Fibroblast of skin of left quadriceps (primary cell): ENCODE measurements around the gene PPP1R12C.

Source experiments
- DNase-seq, 2 experiments: peaks; one replicate each; pipeline ENCODE4 v3.0.0-alpha.2; 2013; ENCODE audit warnings: low read depth in 2 of 2

Gene PPP1R12C

DNA sequence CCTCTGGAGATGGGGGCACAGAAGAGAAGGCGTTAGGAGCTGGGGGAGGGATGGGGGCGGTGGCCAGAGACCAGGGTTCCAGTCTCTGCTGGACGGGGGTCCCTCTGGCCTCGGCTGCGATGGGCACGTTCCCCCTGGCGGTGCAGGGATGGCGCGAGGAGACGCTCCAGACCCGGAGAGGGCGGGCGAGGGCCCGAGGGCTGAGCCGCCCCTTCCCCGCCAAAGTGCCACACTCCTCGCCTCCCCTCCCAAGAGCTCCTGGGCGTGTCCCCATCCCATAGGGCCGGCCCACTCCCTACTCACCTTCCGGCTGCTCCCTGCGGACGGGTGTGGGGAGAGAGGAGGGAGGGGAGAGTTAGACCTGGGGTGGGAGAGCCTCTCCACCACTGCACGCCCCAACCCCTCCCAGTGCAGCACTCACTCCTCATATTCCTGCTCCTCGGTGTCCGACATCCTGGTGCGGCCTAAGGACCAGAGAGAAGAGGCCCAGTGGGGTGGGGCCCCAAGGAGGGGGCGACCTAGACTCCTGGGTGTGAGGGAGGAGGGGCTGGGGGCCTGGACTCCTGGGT is 29.4 kb upstream of the PPP1R12C start:
- no peak for DNase-seq

- no peak for DNase-seq
Measured at GRCh38 chr19:55146078-55146704, 28.8 kb upstream of the PPP1R12C start.

- DNase-seq = no peak
Measured at GRCh38 chr19:55145232-55145631, 27.8 kb upstream of the PPP1R12C start.

- no peak for DNase-seq
Measured at GRCh38 chr19:55141696-55142095, 24.3 kb upstream of the PPP1R12C start.

GRCh38 chr19:55137915-55138314 is 20.5 kb upstream of the PPP1R12C start:
- no peak for DNase-seq

- DNase-seq = no peak
Measured at GRCh38 chr19:55136399-55137102, 19.1 kb upstream of the PPP1R12C start.

DNA sequence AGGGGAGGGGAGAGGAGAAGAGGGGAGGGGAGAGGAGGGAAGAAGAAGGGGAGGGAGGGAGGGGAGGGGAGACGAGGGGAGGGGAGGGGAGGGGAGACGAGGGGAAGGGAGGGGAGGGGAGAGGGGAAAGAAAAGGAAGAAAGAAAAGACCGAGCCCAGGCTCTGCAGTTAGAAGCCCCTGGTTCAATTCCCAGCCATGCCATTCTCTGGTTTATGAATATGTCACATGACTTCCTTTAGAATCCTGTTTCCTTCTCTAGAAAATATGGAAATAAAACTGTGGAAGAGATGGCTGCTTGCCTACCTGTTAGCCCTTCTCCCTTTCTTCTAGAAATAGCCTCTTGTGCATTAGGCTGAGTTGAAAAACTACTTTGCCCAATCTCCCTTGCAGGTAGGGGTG is 17.3 kb upstream of the PPP1R12C start:
- no peak for DNase-seq

GRCh38 chr19:55133639-55134444 is 16.4 kb upstream of the PPP1R12C start:
- no peak for DNase-seq

GRCh38 chr19:55132453-55133129 is 15.2 kb upstream of the PPP1R12C start:
- DNase-seq = no peak

- DNase-seq = peak; percentile 63 to 64
Measured at GRCh38 chr19:55131421-55131820, 14.0 kb upstream of the PPP1R12C start.

DNA sequence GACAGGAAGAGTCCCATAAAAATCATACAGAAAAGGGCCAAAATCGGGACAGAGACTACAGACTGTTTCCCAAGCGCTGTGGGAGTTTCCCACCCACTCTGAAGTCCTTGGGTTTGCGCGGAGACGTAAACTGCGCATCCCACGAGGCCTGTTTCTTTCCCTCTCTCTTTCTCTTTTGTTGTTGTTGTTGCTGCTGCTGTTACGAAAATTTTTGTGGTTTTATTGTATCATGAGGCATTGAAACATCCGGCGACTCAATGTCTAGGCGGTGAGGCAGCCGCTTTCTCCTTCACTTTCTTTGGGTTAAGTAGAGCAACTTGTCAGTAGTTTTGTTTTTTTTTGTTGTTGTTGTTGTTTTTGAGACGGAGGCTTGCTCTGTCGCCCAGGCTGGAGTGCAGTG is 1.6 kb upstream of the PPP1R12C start:
- no peak for DNase-seq

GRCh38 chr19:55118401-55118991 is 1.1 kb upstream of the PPP1R12C start:
- no peak for DNase-seq

- peak; percentile 96 to 98 for DNase-seq
Measured at GRCh38 chr19:55117663-55118391, 390 bp upstream of the PPP1R12C start.

GRCh38 chr19:55116232-55116858 is 1.1 kb downstream of the PPP1R12C start:
- no peak for DNase-seq

DNA sequence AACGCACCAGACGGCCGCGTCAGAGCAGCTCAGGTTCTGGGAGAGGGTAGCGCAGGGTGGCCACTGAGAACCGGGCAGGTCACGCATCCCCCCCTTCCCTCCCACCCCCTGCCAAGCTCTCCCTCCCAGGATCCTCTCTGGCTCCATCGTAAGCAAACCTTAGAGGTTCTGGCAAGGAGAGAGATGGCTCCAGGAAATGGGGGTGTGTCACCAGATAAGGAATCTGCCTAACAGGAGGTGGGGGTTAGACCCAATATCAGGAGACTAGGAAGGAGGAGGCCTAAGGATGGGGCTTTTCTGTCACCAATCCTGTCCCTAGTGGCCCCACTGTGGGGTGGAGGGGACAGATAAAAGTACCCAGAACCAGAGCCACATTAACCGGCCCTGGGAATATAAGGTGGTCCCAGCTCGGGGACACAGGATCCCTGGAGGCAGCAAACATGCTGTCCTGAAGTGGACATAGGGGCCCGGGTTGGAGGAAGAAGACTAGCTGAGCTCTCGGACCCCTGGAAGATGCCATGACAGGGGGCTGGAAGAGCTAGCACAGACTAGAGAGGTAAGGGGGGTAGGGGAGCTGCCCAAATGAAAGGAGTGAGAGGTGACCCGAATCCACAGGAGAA is 1.9 kb downstream of the PPP1R12C start:
- DNase-seq = no peak

DNA sequence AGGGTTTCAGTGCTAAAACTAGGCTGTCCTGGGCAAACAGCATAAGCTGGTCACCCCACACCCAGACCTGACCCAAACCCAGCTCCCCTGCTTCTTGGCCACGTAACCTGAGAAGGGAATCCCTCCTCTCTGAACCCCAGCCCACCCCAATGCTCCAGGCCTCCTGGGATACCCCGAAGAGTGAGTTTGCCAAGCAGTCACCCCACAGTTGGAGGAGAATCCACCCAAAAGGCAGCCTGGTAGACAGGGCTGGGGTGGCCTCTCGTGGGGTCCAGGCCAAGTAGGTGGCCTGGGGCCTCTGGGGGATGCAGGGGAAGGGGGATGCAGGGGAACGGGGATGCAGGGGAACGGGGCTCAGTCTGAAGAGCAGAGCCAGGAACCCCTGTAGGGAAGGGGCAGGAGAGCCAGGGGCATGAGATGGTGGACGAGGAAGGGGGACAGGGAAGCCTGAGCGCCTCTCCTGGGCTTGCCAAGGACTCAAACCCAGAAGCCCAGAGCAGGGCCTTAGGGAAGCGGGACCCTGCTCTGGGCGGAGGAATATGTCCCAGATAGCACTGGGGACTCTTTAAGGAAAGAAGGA is 2.8 kb downstream of the PPP1R12C start:
- DNase-seq = no peak

DNA sequence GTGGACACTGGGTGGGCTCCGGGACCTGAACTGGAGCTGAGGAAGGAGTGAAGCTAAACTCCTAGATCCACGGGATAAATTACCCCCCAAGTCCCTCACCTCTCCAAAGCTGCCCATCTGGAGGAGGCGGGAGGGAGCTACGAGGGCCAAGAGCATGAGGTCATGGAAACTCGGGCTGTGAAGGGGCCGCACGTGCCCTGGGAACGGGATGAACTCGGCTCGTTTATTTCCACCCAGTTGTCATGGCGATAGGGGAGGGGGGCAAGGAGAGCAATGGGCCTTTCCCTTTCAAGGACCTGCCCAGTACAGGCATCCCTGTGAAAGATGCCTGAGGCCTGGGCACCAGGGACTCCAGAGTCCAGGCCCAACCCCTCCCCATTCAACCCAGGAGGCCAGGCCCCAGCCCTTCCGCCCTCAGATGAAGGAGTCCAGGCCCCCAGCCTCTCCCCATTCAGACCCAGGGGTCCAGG is 3.8 kb downstream of the PPP1R12C start:
- peak in 1 of 2 experiments; percentile 46 for DNase-seq

- no peak for DNase-seq
Measured at GRCh38 chr19:55112777-55113569, 4.5 kb downstream of the PPP1R12C start.
